Measurements from ENCODE around the gene AMMECR1.
"Not testable (repeated sequence)": the region's sequence is repeated elsewhere in the genome, so short reads cannot be mapped to it uniquely, and the experiment has no call there.

The AMMECR1 gene

DNA sequence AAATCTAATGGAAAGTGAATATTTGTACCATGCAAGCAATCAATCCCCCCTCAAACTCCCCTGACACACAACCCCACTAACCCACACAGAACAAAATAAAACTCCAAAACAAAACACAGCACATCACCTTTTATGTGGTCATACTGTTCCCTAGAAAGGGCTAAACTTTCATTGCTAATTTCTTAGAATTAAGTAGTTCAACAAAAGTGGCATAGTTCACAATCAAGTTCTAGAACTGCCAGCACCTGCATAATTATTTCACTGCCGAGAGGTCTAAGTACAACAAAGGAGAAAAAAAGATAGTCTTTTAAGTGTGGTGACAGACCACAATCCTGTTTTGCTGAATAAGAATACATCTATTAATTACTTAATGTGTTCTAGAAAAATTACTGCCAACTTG lies 58.8 kb downstream of the AMMECR1 start:
- in situ Hi-C loops (cut with MboI; ENCODE audit: low sequenced_read_pairs): no loop called here

DNA sequence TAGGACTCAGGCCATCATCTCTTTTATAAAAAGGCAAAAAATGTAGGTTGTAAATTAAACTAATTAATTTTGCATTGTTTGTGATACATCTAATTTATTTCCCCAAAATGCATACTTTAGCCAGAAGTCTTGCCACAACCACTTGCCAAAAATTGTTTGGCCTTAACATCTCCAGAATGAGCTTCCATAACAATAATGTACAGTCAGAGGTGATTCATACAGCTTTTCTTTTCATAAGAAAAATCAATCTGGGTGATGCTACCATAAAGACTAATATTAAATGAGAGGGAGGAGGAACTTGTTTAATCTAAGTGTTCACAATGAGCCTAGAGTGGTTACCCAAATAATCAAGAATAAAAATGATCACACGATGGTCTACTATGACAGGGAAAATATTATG lies 59.3 kb downstream of the AMMECR1 start:
- in situ Hi-C loops (cut with MboI; ENCODE audit: low sequenced_read_pairs): no loop called here

DNA sequence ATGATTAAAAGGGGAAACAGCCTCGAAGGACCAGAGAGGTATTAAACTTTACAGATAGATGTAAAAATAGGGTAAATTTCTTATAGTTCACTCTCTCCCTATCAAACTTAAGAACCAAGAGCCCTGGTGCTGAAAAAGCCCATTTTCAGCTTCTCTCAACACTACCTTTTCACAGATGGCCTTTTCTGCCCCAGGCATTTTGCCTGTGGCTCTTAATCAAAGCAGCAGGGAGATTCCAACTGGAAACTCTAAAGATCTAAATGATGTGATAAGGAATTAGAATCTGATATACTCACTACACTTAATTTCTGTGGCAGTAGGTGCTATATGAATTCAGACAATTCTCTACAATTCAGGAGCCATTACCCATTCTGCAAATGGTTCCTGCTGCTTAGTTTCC lies 60.0 kb downstream of the AMMECR1 start:
- in situ Hi-C loops (cut with MboI; ENCODE audit: low sequenced_read_pairs): no loop called here

DNA sequence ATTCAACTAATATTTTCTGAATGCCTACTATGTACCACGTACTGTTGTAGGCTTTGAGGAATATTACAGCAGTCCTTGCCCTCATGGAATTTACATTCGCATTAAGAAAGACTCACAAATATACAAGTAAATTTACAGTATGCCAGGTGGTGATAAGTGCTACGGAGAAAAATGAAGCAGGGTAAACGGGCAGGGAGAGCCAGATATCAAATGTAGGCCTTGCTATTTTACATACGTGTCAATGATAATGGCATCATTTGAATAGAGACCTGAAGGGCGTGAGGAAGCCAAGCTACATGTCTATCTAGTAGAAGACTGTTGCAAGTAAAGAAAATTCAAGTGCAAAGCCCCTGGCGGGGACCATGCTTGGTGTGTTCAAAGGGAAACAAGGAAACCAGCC lies 65.2 kb downstream of the AMMECR1 start:
- in situ Hi-C loops (cut with MboI; ENCODE audit: low sequenced_read_pairs): no loop called here

DNA sequence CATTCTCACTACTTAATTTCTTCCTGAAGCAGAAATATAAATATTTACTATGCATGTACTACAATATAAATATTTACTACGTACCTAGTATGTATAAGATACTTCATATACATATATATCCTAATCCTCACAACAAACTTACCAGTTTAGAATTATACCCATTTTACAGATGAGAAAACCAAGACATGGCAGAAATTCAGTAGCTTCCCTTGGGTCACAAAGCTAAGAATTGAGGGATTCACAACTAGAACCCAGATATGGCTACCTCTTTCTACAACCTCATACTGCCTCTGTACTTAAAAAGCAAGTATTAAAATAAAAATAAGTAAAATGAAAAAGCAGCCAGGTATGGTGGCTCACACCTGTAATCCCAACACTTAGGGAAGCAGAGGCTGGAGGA lies 65.9 kb downstream of the AMMECR1 start:
- in situ Hi-C loops (cut with MboI; ENCODE audit: low sequenced_read_pairs): no loop called here

DNA sequence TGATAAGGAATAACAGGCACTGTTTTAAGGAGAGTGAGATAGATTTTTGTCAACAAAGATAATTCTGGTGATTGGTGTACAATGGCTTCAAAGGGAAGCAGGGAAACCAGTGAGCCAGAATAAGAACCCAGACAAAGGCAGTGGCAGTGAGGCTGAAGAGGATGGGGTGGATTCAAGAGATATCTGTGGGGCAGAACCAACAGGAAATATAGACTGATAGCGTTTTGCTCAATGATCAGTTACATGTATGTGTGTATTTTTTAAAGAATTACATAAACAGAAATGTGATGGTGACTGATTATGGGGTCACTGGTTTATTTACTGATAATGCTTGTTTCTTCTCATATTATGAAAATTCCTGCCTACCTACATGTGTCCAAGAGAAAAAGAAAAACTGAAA lies 66.4 kb downstream of the AMMECR1 start:
- in situ Hi-C loops (cut with MboI; ENCODE audit: low sequenced_read_pairs): no loop called here

DNA sequence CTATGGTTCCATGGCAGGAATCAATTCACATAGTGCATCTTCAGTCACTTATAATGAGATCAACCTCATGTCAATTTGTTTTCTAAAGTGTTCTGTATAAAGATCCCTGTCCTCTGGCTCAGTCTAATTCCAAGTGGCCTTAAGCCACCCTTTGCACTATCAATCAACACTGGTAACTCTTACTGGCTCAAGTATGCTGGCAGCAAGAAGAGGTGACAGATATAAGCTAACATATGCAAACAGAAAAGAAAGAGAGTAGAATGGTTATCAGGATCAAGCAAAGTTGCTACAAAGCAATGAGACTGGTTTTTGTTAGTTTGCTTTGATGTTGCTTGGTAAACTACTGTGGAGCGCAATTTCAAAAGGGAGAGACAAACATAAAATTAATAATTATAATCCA lies 67.0 kb downstream of the AMMECR1 start:
- in situ Hi-C loops (cut with MboI; ENCODE audit: low sequenced_read_pairs): no loop called here

DNA sequence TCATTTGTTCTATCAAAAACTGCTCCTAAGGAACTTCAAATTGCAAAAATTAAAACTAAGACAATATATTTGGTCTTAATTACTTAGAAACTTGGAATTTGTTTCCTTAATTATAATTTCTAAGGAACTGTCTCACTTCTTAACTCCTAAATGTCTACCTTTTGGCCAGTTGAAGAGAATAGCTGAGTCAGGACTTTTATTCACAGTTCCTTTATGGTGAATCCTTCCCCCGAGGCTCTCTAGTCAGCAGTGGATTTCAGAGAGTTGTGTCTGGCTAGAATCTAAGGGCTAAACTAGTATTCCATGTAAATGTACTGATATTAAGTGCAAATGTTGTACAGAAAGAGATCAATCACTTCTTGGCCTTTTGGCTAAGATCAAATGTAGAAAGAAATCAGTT lies 69.3 kb downstream of the AMMECR1 start:
- in situ Hi-C loops (cut with MboI; ENCODE audit: low sequenced_read_pairs): no loop called here

DNA sequence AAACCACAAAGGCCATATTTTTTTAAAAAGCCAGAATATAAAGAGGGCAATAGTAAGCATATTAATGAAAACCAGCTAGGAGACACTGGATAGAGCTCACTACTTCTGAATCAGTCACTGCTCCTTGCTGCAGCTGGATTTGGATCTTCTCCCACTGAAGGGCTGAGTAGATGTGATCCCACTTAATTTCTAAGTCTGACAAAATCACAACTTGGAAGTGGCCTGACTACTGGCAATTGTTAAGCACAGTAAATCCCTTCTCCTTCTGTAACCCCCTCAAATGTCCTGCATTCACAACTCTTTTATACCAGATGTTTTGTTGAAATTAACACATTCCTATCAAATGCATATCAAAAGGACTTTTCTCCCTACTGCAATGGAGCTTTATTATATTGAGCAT lies 72.9 kb downstream of the AMMECR1 start:
- in situ Hi-C loops (cut with MboI; ENCODE audit: low sequenced_read_pairs): no loop called here

DNA sequence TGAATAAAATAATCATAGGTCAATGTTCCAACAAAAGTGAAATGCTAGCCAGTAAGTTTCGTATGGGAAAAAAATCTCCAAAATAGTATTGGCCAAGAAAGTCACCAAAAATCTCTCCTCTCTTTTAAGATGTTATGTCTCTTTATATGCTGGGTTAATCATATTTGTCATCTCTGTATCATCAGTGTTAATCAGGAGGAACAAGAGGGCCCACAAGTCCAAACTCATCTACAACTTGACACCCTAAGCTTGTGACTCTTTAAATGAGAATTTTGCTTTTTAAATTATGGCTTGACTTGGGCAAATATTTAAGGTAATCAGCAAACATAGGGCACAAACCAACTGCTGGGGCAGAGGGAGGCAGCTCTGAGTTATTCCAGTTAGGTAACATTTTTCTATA lies 75.5 kb downstream of the AMMECR1 start:
- in situ Hi-C loops (cut with MboI; ENCODE audit: low sequenced_read_pairs): no loop called here

DNA sequence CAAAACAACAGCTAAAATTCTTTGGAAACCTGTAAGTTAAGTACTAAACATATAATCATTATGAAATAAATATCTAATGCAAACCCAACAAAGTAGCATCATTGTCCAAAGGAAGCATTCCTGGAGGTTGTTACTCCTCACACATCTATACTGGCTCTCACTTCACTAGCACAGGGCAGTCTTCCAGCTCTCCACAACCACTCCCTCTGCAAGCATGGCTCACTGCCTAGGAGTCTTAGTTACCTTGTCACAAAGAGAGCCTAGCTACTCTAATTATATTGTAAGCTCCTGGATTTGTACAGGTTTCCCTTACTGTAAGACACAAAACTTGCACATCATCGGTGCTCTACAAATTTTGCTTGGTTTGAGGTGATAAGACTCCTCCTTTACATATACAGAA lies 76.1 kb downstream of the AMMECR1 start:
- in situ Hi-C loops (cut with MboI; ENCODE audit: low sequenced_read_pairs): no loop called here

DNA sequence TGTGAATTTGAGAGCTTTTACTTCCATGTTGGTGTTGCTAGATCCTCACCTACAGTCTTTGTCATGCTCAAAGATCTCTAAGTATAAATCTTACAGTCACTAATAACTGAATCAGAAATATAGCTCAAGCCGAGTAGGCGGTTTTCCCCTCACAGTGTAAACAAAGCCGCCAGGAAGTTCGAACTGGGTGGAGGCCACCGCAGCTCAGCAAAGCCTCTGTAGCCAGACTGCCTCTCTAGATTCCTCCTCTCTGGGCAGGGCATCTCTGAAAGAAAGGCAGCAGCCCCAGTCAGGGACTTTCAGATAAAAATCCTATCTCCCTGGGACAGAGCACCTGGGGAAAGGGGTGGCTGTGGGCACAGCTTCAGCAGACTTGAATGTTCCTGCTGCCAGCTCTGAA lies 79.6 kb downstream of the AMMECR1 start:
- in situ Hi-C loops (cut with MboI; ENCODE audit: low sequenced_read_pairs): not testable (repeated sequence)

DNA sequence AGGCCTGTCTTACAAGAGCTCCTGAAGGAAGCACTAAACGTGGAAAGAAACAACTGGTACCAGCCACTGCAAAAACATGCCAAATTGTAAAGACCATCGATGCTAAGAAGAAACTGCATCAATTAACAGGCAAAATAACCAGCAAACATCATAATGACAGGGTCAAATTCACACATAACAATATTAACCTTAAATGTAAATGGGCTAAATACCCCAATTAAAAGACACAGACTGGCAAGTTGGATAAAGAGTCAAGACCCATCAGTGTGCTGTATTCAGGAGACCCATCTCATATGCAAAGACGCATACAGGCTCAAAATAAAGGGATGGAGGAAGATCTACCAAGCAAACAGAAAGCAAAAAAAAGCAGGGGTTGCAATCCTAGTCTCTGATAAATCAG lies 86.4 kb downstream of the AMMECR1 start:
- in situ Hi-C loops (cut with MboI; ENCODE audit: low sequenced_read_pairs): not testable (repeated sequence)

DNA sequence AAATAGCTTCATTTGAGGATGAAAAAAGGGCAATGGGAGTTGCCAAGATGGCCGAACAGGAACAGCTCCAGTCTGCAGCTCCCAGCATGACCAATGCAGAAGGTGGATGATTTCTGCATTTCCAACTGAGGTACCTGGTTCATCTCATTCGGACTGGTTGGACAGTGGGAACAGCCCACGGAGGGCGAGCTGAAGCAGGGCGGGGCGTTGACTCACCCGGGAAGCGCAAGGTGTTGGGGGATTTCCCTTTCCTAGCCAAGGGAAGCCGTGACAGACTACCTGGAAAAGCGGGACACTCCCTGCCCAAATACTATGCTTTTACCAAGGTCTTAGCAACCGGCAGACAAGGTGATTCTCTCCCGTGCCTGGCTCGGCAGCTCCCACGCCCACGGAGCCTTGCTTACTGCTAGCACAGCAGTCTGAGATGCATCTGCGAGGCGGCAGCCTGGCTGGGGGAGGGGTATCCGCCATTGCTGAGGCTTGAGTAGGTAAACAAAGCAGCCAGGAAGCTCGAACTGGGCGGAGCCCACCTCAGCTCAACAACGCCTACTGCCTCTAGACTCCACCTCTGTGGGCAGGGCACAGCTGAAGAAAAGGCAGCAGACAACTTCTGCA lies 88.3 kb downstream of the AMMECR1 start:
- in situ Hi-C loops (cut with MboI; ENCODE audit: low sequenced_read_pairs): not testable (repeated sequence)

DNA sequence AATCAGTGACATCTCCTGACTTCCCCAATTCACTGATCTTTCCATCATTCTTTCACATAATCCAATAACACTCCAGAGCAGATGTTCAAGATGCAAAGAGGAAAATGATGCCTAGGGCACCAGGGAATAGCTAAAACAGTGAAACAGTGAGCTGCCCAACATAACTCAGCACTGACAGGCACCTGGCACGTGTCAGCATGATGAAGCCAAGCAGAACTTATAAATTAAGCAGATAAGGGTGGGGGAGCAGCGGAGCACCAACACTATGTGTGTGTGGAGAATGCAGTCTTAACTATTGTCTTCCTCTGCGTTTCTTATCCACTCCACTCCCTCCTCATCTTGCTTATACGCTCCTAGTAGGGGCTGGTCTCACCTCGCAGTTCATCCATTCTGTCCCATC lies 89.4 kb downstream of the AMMECR1 start:
- in situ Hi-C loops (cut with MboI; ENCODE audit: low sequenced_read_pairs): no loop called here

DNA sequence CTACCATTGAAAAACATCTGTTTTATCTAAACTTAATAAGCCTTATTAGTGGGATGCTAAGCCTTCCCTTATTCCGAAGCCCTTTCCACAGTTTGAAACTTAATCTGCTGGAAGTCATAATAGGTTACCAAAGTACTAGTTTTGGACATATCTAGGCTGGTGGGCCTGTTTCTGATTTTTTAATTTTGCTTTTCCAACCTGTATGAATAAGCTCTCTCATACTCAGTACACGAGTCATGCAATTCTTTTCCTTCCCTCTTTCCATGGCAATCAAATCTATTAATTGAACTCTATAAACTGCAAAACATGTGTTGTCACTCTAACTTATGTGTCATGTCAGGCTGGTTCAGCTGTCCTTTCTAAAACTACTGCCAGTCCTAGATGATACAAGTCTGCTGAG lies 91.0 kb downstream of the AMMECR1 start:
- in situ Hi-C loops (cut with MboI; ENCODE audit: low sequenced_read_pairs): no loop called here

DNA sequence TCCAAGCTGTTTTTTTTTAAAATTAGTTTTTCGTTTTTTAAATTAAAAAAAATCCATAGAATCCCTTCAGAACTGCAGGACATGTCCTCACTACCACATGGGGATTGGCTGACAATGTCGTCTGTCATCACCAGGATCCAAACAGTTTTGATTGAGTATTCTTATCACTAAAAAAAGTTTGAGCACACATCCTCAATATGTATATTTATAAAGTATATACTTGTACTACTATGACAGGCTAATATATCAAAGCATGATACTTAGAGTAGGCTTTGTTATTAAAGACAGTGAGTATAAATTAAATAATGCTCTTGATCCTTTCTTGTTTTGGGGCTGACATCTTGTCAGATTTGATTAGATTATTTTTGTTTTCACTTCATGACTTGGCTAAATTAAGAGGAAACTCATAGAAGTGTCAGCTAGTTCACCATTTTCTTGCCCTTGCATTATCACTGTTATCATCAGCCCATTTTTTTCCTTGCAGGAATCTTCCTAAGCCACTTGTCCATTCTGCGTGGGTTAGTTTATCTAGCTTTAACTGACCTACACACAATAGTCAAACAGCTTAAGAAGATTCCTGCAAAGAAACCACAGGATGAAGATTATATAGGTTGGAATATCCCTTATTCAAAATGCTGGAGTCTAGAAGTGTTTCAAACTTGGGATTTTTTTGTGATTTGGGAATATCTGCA lies 92.8 kb downstream of the AMMECR1 start:
- in situ Hi-C loops (cut with MboI; ENCODE audit: low sequenced_read_pairs): no loop called here

DNA sequence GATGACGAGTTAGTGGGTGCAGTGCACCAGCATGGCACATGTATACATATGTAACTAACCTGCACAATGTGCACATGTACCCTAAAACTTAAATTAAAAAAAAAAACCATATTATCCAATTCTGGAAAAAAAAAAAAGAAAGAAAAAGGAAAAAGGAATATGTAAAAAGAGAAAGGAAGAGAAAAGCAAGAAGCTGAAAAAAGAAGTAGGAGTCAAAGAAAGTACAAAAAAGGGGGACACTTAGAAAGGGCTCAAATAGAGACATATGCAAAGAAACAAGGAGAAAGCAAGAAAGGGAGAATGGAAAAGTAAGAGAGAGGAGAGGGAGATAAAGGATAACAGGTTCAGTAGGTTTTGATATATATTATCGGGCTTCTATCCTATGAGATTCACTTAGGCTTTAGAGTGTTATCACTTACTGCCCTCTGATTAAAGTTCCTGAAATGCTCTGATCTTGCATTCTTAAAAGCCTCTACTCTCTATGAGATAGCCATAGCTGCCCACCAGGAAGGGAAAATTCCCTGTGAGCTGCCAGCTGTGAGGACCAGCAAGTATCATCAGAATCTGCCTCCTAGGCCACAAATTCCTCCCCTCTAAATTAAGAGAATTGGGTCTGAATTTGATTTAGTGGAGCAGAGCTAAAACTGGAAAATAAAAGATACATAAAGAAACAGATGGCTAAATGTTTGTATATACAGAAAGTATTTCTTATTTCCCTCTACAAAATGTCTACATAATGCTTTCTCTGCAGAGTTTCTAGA lies 95.2 kb downstream of the AMMECR1 start:
- in situ Hi-C loops (cut with MboI; ENCODE audit: low sequenced_read_pairs): no loop called here

DNA sequence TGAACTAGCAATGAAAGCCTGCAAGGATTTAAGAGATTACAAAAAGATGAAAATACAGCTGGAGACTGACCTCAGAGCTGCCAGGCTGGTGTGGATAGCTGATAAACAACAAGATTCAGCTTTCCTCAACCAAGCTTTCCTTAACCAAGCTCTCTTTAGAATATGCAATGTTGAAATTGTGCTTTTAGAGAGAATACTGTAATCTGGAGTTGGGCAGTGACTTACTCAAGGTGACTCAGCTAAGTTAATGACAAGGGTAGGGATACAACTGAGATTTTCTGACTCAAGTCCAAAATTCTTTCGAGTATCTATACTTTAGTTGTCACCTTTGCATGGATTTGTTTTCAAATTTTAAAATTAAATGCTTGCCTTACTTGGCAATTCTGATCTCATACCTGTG lies 98.0 kb downstream of the AMMECR1 start:
- in situ Hi-C loops (cut with MboI; ENCODE audit: low sequenced_read_pairs): no loop called here

DNA sequence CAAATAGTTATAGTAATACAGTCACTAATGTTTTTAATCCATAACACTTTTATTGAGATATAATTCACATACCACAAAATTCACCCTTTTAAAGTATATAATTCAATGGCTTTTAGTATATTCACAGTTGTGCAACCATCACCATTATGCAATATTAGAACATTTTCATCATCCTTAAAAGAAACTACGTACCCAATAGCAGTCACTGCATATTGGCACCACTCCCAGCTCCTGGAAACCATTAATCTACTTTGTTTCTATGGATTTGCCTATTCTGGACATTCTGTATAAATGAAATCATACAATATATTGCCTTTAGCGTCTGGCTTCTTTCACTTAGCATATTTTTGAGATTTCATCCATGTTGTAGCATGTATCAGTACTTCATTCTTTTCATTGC lies 99.3 kb downstream of the AMMECR1 start:
- in situ Hi-C loops (cut with MboI; ENCODE audit: low sequenced_read_pairs): no loop called here

DNA sequence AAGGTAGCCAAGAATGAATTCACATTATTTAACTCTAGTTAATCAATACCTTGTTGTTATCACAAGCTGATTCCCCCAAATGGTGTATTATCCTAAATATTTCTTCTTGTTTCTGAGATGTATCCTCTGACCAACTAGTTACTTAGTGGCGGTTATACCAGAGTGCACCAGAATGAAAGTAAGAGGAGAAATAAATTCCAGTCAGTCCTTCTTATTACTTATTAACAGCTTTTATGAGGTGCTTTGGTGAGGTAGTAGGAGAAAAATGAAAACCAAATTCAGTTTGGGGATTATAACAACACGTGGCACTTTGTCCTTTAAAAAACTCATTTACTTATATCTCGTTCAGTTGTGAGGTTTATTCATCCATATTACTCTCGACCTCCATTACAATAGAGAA lies 101.9 kb downstream of the AMMECR1 start:
- in situ Hi-C loops (cut with MboI; ENCODE audit: low sequenced_read_pairs): no loop called here

DNA sequence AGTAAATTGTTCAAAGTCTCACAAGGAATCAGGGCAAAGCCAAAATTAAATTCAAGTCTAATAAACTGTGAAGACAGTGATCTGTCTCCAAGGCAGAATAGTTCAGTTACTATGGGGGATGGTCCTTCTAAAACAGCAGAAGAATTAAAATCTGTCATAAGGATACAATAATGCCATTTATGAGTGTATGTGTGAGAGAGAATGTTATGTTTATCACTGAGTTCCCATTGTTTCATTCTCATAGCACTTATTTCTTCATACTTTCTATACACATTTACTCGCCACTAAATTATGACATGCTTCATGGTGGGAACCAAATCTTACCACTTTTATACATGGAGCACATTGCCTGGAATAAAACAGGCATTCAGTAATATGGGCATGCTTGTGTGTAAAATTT lies 102.5 kb downstream of the AMMECR1 start:
- in situ Hi-C loops (cut with MboI; ENCODE audit: low sequenced_read_pairs): no loop called here
